HEK293T (cell line): ENCODE results near the gene ACSS3.

ENCODE experiments used
- BHLHE40 ChIP-seq: fragments of 450-650 bp; IDR thresholded peaks from 2 replicates; pipeline ENCODE4 v1.6.1; 2016; ENCODE audit warnings: mild to moderate bottlenecking, moderate library complexity, borderline replicate concordance
- CTBP1 ChIP-seq: fragments of 450-650 bp; IDR thresholded peaks from 2 replicates; pipeline ENCODE4 v1.6.1; 2016; ENCODE audit warnings: borderline replicate concordance
- ELF4 ChIP-seq: fragments of 450-650 bp; IDR thresholded peaks from 2 replicates; pipeline ENCODE4 v1.6.1; 2017; ENCODE audit warnings: antibody characterized with exemption
- HDGF ChIP-seq: fragments of 450-650 bp; IDR thresholded peaks from 2 replicates; pipeline ENCODE4 v1.6.1; 2017; ENCODE audit warnings: antibody characterized with exemption, borderline replicate concordance
- L3MBTL2 ChIP-seq: fragments of 450-650 bp; conservative IDR thresholded peaks from 2 replicates; pipeline ENCODE4 v1.6.1; 2016; ENCODE audit warnings: mild to moderate bottlenecking
- ZNF384 ChIP-seq: fragments of 450-650 bp; IDR thresholded peaks from 2 replicates; pipeline ENCODE4 v1.6.1; 2016

- TF ChIP-seq ELF4 (no peak), BHLHE40 (no peak), HDGF (no peak), CTBP1 (no peak), ZNF384 (no peak), L3MBTL2 (no peak)
These were observed 185.2 kb downstream of the ACSS3 start for GRCh38 chr12:81263072-81263471.
